MM.1S (cell line): ENCODE data around the gene COPS8.

Experiments used
- DNase-seq: peaks from one replicate; pipeline ENCODE4 v3.0.0-alpha.2; 2015
- H2AFZ ChIP-seq: fragments of 300-600 bp; sonication (generic); 2 replicates; pipeline ENCODE4 v1.6.0; 2016; ENCODE audit warnings: antibody characterized with exemption, low read length
- H3F3A ChIP-seq: fragments of 300-600 bp; sonication (generic); 2 replicates; pipeline ENCODE4 v1.6.1; 2016; ENCODE audit warnings: mild to moderate bottlenecking, antibody characterized with exemption, low read length, moderate library complexity, mixed read lengths; ENCODE audit not compliant: insufficient read depth
- H3K27ac ChIP-seq: fragments of 300-600 bp; sonication (generic); 2 replicates; pipeline ENCODE4 v1.5.1; 2016; ENCODE audit warnings: mild to moderate bottlenecking, low read length
- H3K27me3 ChIP-seq: fragments of 300-600 bp; sonication (generic); replicated peaks from 2 replicates; pipeline ENCODE4 v1.6.0; 2016; ENCODE audit warnings: low read length; ENCODE audit not compliant: insufficient read depth
- H3K36me3 ChIP-seq: fragments of 300-600 bp; sonication (generic); replicated peaks from 2 replicates; pipeline ENCODE4 v1.6.1; 2016; ENCODE audit warnings: mild to moderate bottlenecking, low read length, mixed read lengths; ENCODE audit not compliant: insufficient read depth
- H3K4me1 ChIP-seq: fragments of 300-600 bp; sonication (generic); 2 replicates; pipeline ENCODE4 v1.6.1; 2016; ENCODE audit warnings: low read length, mixed read lengths
- H3K4me2 ChIP-seq: fragments of 300-600 bp; sonication (generic); 2 replicates; pipeline ENCODE4 v1.6.0; 2016; ENCODE audit warnings: low read depth, low read length
- H3K4me3 ChIP-seq: fragments of 300-600 bp; sonication (generic); 2 replicates; pipeline ENCODE4 v1.5.1; 2016; ENCODE audit warnings: low read length, mixed read lengths
- H3K79me2 ChIP-seq: fragments of 300-600 bp; sonication (generic); 2 replicates; pipeline ENCODE4 v1.6.1; 2016; ENCODE audit warnings: mixed run types, low read length, mixed read lengths
- H3K9ac ChIP-seq: fragments of 300-600 bp; sonication (generic); 2 replicates; pipeline ENCODE4 v1.6.1; 2016; ENCODE audit warnings: low read length, mixed read lengths
- H3K9me2 ChIP-seq: fragments of 300-600 bp; sonication (generic); replicated peaks from 2 replicates; pipeline ENCODE4 v1.6.1; 2016; ENCODE audit warnings: mild to moderate bottlenecking, low read length, mixed read lengths; ENCODE audit not compliant: insufficient read depth
- H3K9me3 ChIP-seq: fragments of 300-600 bp; sonication (generic); replicated peaks from 2 replicates; pipeline ENCODE4 v1.6.1; 2016; ENCODE audit warnings: mild to moderate bottlenecking, low read length, mixed read lengths; ENCODE audit not compliant: insufficient read depth
- H4K20me1 ChIP-seq: fragments of 300-600 bp; sonication (generic); 2 replicates; pipeline ENCODE4 v1.6.1; 2016; ENCODE audit warnings: mild to moderate bottlenecking, low read length, moderate library complexity, mixed read lengths; ENCODE audit not compliant: insufficient read depth
- EZH2 ChIP-seq: fragments of 300-600 bp; sonication (generic); optimal IDR thresholded peaks from 2 replicates; pipeline ENCODE3; 2017; ENCODE audit warnings: low read depth, mild to moderate bottlenecking, antibody characterized with exemption, low read length, mixed read lengths
- EZH2phosphoT487 ChIP-seq: fragments of 300-600 bp; sonication (generic); IDR thresholded peaks from 2 replicates; pipeline ENCODE4 v1.6.1; 2018; ENCODE audit warnings: antibody characterized with exemption, low read length
- TF ChIP-seq, protein P1 (sequence below): fragments of 300-600 bp; sonication (generic); IDR thresholded peaks from 2 replicates; pipeline ENCODE4 v1.5.1; 2016; ENCODE audit warnings: antibody characterized with exemption, low read length, mixed read lengths

The COPS8 gene

GRCh38 chr2:237126519-237127174, 41.0 kb downstream of the COPS8 start:
- TF ChIP-seq EZH2 (no peak), EZH2phosphoT487 (no peak)
- Histone ChIP-seq H3K79me2 (no peaks in the 10 kb centered on the region), H3K9me2 (no peaks in the 10 kb centered on the region), H3K36me3 (no peaks in the 10 kb centered on the region), H2AFZ (no peak overlapping the region), H3K4me1 (0 out of 2 replicates have a peak, but pooled peaks cover 3% of the 10 kb centered on the region), H3K4me3 (no peak overlapping the region), H3K9ac (no peak overlapping the region), H3K27ac (no peak overlapping the region), H3K27me3 (no peaks in the 10 kb centered on the region), H3K9me3 (no peaks in the 10 kb centered on the region), H3K4me2 (no peak overlapping the region), H4K20me1 (no peaks in the 10 kb centered on the region), H3F3A (no peaks in the 10 kb centered on the region)
- DNase-seq = no peak

DNA sequence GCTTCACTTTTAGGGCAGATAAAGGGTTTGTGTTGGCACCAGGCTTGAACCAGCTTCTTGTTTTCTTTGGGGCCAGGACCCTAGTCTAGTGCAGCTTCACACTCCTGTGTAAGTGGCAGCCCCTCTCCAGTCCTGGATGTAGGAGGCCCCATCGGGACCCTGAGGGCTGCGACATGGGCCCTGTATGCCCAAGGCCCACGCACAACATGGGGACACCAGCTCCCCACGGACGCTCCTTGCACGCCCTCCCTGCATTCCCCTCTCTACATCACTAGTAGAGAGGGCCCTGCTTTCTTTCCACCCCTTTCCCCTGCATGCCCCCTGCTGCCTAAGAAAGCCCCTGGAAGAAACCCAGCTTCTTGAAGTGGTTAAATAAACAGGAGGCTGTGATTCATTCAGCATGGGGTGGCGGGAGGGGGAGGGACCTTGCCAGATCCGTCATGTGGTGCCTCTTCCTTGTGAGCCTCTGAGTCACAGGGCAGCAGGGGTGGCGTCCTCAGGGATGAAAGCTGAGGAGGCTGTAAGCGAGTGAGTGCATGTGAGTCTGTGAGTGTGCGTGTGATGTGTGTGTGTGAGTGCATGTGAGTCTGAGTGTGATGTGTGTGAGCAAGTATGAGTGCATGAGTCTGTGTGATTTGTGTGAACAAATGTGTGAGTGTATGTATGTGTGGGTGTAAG, 42.5 kb downstream of the COPS8 start:
- Histone ChIP-seq H3F3A (no peaks in the 10 kb centered on the region), H3K27ac (no peak overlapping the region), H3K9me3 (no peaks in the 10 kb centered on the region), H3K36me3 (no peaks in the 10 kb centered on the region), H2AFZ (no peak overlapping the region), H3K9ac (no peak overlapping the region), H3K4me3 (no peak overlapping the region), H3K27me3 (no peaks in the 10 kb centered on the region), H3K4me1 (no peaks in the 10 kb centered on the region), H3K79me2 (no peaks in the 10 kb centered on the region), H4K20me1 (no peaks in the 10 kb centered on the region), H3K4me2 (no peak overlapping the region), H3K9me2 (no peaks in the 10 kb centered on the region)
- DNase-seq = no peak
- TF ChIP-seq, protein P1, sequence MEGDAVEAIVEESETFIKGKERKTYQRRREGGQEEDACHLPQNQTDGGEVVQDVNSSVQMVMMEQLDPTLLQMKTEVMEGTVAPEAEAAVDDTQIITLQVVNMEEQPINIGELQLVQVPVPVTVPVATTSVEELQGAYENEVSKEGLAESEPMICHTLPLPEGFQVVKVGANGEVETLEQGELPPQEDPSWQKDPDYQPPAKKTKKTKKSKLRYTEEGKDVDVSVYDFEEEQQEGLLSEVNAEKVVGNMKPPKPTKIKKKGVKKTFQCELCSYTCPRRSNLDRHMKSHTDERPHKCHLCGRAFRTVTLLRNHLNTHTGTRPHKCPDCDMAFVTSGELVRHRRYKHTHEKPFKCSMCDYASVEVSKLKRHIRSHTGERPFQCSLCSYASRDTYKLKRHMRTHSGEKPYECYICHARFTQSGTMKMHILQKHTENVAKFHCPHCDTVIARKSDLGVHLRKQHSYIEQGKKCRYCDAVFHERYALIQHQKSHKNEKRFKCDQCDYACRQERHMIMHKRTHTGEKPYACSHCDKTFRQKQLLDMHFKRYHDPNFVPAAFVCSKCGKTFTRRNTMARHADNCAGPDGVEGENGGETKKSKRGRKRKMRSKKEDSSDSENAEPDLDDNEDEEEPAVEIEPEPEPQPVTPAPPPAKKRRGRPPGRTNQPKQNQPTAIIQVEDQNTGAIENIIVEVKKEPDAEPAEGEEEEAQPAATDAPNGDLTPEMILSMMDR = no peak
- TF ChIP-seq EZH2phosphoT487 (no peak), EZH2 (no peak)

- Histone ChIP-seq H3F3A (no peaks in the 10 kb centered on the region), H3K4me1 (no peaks in the 10 kb centered on the region), H4K20me1 (no peaks in the 10 kb centered on the region), H3K4me3 (no peak overlapping the region), H3K27ac (no peak overlapping the region), H3K27me3 (no peaks in the 10 kb centered on the region), H3K79me2 (no peaks in the 10 kb centered on the region), H2AFZ (no peak overlapping the region), H3K9me2 (no peaks in the 10 kb centered on the region), H3K9ac (no peak overlapping the region), H3K36me3 (no peaks in the 10 kb centered on the region), H3K9me3 (no peaks in the 10 kb centered on the region), H3K4me2 (no peak overlapping the region)
- no peak for DNase-seq
- no peak for TF ChIP-seq EZH2
- TF ChIP-seq, protein P1 = no peak
- no peak for TF ChIP-seq EZH2phosphoT487
Measured at GRCh38 chr2:237128845-237129592, 43.3 kb downstream of the COPS8 start.
